ENCODE data around the gene AOPEP.

Gene AOPEP

DNA sequence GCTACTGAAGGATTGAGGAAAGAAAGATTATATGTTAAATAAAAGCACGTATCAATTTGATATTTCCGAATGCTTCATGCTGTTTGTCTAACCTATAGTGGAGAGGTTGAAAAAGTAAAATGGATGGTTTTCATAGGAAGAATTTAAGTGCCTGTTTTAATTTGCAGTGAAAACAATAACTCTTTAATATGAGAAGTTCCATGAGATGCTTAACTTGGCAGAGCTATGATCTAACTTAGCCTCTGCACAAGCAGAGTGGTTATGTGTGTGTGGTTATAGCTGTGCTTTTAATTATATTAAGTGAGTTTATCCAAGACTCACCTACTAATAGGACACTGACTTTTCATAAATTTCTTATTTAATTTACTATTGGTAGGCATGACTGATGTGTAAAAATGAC is 57.4 kb downstream of the AOPEP start:
- Mint-ChIP-seq H3K27ac (no peak overlapping the region), H3K9me3 (no peaks in the 10 kb centered on the region), H3K36me3 (ENCODE audit: low read depth) (peaks cover 2% of the 10 kb centered on the region), H3K27me3 (no peaks in the 10 kb centered on the region), H3K4me3 (no peak overlapping the region), H3K4me1 (ENCODE audit: low read depth) (peaks cover 22% of the 10 kb centered on the region)
- DNase-seq: no peak

DNA sequence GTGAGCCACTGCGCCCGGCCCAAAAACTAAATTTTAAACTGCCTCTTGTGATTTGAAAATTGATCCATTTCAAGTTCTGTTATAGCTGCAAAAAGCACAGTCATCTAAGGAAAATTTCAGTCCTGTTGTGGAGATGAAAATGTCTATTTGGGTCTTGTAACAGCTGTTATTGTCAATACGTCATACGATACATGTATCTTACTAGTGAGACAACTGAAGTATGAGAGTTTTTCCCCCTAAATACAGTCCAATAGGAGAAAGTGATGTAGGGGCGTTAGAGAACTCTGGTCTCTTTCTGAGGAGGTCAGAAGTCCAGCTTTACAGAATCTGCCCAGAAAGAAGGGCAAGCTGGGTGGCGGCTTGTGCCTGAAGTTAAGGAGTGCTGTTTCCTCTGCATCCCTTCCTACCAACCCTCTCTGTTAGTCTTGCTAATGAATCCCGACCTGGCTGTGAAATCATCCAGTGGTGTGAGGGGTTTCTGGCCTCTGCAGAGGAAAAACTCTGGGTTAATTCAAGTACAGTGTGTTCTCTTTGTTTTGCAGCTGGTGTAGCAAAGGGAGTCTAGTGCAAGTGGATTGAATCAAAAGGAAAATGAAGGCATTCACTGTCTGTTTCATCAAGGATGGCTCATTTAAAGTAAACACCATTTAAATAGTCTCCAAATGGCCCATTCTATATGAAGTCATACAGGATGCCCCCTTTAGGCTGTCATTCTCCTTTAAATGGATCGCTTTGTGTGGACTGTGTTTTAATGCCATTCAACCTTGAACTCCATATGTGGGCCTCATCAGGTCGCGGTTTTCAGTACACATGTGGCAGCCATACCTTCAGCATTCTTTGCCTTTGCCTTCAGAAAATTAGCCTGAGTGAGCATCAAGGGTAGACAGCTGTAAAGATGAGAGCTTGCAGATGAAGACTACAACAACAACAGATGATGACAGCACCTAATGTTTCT is 59.0 kb downstream of the AOPEP start:
- no peak for DNase-seq
- Mint-ChIP-seq H3K36me3 (ENCODE audit: low read depth) (peaks cover 6% of the 10 kb centered on the region), H3K27me3 (no peaks in the 10 kb centered on the region), H3K4me3 (no peak overlapping the region), H3K27ac (no peak overlapping the region), H3K4me1 (ENCODE audit: low read depth) (peaks cover 16% of the 10 kb centered on the region), H3K9me3 (no peaks in the 10 kb centered on the region)

DNA sequence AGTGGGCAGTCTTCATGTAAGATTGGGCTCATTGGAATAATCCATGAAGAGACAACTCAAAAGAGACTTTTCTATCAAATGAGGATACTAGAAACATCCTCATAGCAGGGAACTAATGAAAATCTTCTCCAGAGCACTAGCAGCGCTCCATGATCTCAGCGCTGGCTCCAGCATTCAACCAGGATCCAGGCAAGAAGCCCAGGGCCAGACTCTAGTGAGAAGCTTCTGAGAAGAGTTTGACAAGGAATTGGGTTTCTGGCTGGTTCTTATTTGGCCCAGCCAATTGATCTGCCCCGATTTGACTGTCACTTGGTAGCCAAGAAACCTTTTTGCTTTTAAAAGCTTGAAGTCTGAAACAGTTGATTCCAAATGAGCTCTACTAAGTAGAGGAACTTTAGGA is 60.1 kb downstream of the AOPEP start:
- Mint-ChIP-seq H3K36me3 (ENCODE audit: low read depth) (peaks cover 13% of the 10 kb centered on the region), H3K27ac (no peak overlapping the region)

DNA sequence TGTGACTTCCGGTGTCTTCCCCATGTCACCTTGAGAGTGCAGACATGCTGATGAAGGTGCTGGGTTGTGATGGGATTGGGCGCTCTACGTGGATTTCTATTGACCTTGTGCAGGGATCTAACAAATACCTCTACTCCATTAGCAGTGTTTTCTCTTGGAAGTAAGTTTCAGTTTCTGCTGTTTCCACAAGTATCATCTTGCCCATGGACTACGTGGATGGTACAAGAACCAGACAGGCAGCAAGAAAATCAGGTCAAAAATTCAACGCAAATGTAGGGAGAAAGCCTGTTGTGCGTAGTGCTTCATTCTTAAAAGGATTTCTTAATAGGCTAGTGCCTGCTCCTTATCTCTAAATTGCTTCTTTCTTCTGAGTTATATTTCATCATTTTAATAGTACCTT is 60.8 kb downstream of the AOPEP start:
- H3K27me3 Mint-ChIP-seq: no peaks in the 10 kb centered on the region
- no peak overlapping the region for H3K4me3 Mint-ChIP-seq
- DNase-seq: no peak
- H3K27ac Mint-ChIP-seq: no peak overlapping the region
- H3K4me1 Mint-ChIP-seq (ENCODE audit: low read depth): peaks cover 10% of the 10 kb centered on the region
- no peaks in the 10 kb centered on the region for H3K9me3 Mint-ChIP-seq
- H3K36me3 Mint-ChIP-seq (ENCODE audit: low read depth): peaks cover 20% of the 10 kb centered on the region

More for the DNA sequence above, 60.1 kb downstream of the AOPEP start:
- no peak for DNase-seq
- H3K9me3 Mint-ChIP-seq: no peaks in the 10 kb centered on the region
- H3K27me3 Mint-ChIP-seq: no peaks in the 10 kb centered on the region
- H3K4me1 Mint-ChIP-seq (ENCODE audit: low read depth): peaks cover 10% of the 10 kb centered on the region
- H3K4me3 Mint-ChIP-seq: no peak overlapping the region

DNA sequence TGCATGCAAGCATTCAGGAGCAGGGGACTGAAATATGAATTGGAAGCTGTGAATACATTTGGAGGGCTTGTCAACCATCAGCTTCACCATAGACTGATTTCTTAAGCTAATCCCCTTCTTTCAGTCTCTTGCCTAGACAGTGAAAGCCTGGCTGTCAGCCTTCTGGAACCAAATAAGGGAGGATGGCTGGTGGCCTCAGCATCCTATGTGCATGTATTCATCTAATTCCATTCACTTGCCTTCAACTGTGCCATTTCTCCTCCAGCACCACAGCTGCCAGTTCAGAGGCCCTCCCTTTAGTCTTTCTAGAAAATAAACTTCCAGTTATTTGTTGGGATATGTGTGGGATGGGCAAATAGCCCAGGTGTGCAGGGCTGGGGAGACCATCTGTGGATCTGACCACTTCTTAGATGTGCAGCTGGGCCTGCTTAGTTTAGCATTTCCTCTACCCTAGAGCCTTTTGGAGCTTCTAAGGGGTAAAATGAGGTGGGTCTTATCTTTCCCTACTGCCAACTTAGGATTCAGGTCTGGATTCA is 62.1 kb downstream of the AOPEP start:
- Mint-ChIP-seq H3K27me3 (no peaks in the 10 kb centered on the region), H3K27ac (no peak overlapping the region), H3K4me3 (no peak overlapping the region), H3K9me3 (no peaks in the 10 kb centered on the region), H3K36me3 (ENCODE audit: low read depth) (peaks cover 32% of the 10 kb centered on the region), H3K4me1 (ENCODE audit: low read depth) (peaks cover 12% of the 10 kb centered on the region)
- DNase-seq: no peak

DNA sequence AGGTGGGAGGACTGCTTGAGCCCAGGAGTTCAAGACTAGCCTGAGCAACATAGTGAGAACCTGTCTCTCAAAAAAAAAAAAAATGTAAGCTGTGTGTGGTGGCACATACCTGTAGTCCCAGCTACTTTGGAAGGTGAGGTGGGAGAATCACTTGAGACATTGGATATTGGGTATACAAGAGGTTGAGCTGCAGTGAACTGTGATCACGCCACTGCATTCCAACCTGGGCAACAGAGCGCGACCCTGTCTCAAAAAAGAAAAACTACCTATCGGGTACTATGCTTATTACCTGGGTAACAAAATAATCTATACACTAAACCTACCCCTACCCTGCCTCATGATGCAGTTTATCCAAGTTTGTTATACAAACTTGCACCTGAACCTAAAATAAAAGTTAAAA is 64.9 kb downstream of the AOPEP start:
- Mint-ChIP-seq H3K36me3 (ENCODE audit: low read depth) (peaks cover 56% of the 10 kb centered on the region), H3K4me1 (ENCODE audit: low read depth) (peaks cover 10% of the 10 kb centered on the region), H3K4me3 (no peak overlapping the region), H3K9me3 (no peaks in the 10 kb centered on the region), H3K27me3 (no peaks in the 10 kb centered on the region), H3K27ac (no peak overlapping the region)
- no peak for DNase-seq

DNA sequence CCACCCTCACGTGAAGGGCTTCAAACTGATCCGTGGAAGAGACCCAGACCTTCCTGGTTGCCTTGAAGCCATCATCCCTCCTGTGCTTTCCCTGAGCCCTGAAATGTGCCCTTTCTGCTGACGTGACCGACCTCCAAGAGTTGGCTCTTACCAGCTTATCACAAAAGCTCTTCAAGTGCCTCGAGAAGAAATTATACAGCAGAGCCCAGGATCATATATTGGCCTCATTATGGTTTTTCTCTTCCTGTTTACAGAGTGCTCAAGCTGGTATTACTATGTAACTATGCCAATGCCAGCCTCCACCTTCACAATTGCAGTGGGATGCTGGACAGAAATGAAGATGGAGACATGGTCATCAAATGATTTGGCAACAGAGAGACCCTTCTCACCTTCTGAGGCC is 66.0 kb downstream of the AOPEP start:
- DNase-seq: no peak
- Mint-ChIP-seq H3K9me3 (no peaks in the 10 kb centered on the region), H3K4me3 (no peak overlapping the region), H3K36me3 (ENCODE audit: low read depth) (peaks cover 56% of the 10 kb centered on the region), H3K4me1 (ENCODE audit: low read depth) (peaks cover 3% of the 10 kb centered on the region), H3K27me3 (no peaks in the 10 kb centered on the region), H3K27ac (no peak overlapping the region)

DNA sequence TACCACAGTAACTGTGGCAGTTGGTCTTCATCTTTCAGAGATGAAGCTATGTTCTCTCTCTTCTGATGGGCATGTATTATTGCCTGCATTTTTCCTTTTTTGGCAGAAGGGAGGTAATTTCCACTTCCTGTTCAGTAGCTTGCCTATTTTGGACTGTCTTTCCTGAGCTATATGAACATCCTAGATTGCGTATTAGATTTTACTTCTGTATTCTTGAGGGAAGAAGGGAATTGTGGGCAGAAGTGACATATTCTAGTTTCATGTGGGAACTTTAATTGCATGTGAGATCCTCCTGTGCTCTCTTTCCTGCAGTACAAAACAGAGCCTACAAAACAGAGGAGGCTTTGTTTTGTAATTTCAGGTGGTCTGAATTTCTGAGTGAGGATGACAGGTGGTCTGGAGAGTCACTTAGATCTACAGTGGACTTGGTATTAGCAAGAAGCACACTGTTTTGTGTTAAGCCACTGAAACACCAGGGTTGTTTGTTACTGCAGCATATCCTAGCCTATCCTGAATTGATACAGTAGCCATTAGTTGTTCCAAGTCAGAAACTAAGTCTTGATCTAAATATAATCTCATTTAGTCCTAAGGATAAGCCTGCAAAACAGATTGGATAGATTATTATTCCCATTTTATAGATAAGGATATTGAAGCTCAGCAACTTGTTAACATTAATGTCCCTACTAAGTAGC is 68.1 kb downstream of the AOPEP start:
- DNase-seq: no peak
- H3K4me3 Mint-ChIP-seq: no peak overlapping the region

DNA sequence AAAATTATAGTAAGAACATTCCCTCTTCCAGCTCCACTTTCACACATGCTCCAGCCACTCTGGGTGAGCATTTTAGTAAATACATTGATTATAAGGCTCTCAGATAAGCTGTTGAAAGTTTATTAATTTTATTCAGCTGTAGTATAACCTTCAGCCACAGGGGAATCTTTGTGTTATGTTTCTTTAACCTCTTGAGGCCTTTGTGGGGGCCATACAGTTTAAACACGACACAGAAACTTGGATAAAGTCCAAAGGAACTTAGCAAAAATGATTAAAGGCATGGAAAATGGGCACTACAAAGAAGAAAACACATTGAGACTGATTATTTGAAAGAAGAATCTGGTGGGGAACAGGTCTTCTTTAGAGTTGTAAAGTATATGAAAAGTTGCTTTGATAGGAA is 70.2 kb downstream of the AOPEP start:
- no peak for DNase-seq
- Mint-ChIP-seq H3K27ac (no peak overlapping the region), H3K9me3 (no peaks in the 10 kb centered on the region), H3K4me1 (ENCODE audit: low read depth) (peaks cover 4% of the 10 kb centered on the region), H3K4me3 (no peak overlapping the region), H3K27me3 (no peaks in the 10 kb centered on the region), H3K36me3 (ENCODE audit: low read depth) (peaks cover 70% of the 10 kb centered on the region)

More for the DNA sequence above, 68.1 kb downstream of the AOPEP start:
- peaks cover 62% of the 10 kb centered on the region for H3K36me3 Mint-ChIP-seq (ENCODE audit: low read depth)
- H3K27me3 Mint-ChIP-seq: no peaks in the 10 kb centered on the region
- H3K4me1 Mint-ChIP-seq (ENCODE audit: low read depth): peaks cover 3% of the 10 kb centered on the region
- H3K9me3 Mint-ChIP-seq: no peaks in the 10 kb centered on the region
- no peak overlapping the region for H3K27ac Mint-ChIP-seq

DNA sequence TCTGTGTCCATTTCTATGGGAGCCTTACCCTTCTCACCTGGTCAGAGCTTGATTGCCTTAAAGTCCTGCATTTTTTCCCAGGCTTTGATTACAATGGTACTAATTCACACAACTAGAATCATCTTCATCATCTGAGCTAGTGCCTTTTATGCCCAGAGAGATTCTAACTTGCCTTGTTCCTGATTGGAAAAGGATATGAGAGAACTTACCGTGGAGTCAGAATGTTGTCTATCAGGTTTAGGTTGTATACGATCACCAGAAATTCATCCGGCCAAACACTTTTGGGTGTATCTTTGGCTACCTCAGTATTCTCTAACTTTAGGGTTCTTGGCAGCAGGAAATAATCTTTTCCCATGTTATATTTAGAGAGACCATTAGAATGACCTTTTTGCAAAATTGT is 71.7 kb downstream of the AOPEP start:
- H3K4me1 Mint-ChIP-seq (ENCODE audit: low read depth): peaks cover 17% of the 10 kb centered on the region

DNA sequence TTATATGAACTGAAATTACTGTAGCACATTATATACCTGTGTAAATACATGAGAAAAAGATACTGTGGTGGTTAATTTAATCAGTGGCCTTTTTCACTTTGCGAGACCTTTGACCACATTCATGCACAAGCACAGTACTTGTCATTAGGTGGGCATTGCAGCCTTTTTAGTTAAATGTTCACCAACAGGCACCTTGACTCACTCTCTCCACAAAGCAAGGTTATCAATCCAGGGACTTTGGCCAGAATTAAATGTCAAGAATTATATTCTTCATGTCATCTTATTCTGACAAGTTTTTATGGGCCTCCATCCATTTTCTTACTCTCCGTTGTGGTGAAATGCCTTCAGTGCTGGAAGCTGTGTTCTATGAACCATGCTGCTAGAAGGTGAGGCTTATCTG is 72.2 kb downstream of the AOPEP start:
- Mint-ChIP-seq H3K27ac (no peak overlapping the region), H3K4me1 (ENCODE audit: low read depth) (peaks cover 22% of the 10 kb centered on the region), H3K27me3 (no peaks in the 10 kb centered on the region), H3K36me3 (ENCODE audit: low read depth) (peaks cover 65% of the 10 kb centered on the region), H3K9me3 (no peaks in the 10 kb centered on the region), H3K4me3 (no peak overlapping the region)
- no peak for DNase-seq

More for the DNA sequence above, 71.7 kb downstream of the AOPEP start:
- no peak for DNase-seq
- H3K4me3 Mint-ChIP-seq: no peak overlapping the region
- H3K27ac Mint-ChIP-seq: no peak overlapping the region
- H3K36me3 Mint-ChIP-seq (ENCODE audit: low read depth): peaks cover 67% of the 10 kb centered on the region
- H3K9me3 Mint-ChIP-seq: no peaks in the 10 kb centered on the region
- no peaks in the 10 kb centered on the region for H3K27me3 Mint-ChIP-seq

DNA sequence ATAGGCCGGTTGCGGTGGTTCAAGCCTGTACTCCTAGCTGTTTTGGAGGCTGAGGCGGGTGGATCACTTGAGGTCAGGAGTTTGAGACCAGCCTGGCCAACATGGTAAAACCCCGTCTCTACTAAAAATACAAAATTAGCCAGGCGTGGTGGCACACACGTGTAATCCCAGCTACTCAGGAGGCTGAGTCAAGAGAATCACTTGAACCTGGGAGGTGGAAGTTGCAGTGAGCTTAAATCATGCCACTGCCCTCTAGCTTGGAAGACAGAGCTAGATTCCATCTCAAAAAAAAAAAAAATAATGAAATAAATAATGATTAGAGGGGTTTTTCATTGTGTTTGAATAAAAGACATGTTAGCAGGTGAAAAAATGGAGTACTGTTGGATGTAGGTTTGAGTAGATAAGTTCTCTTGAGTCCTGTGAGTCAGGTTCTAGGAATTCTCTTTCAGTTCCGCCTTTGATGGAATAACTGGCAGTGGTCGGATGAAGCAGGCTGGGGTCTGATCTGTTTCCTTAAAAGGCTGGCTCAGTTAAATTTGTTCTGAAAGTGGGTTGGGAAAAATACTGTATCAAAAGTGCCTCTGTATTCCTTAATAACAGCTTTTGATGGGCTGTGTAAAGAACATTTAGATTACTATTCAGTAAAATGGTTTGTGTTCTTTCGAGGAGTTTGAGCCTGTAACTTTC is 73.2 kb downstream of the AOPEP start:
- no peak overlapping the region for H3K27ac Mint-ChIP-seq
- peaks cover 64% of the 10 kb centered on the region for H3K36me3 Mint-ChIP-seq (ENCODE audit: low read depth)
- no peaks in the 10 kb centered on the region for H3K27me3 Mint-ChIP-seq

DNA sequence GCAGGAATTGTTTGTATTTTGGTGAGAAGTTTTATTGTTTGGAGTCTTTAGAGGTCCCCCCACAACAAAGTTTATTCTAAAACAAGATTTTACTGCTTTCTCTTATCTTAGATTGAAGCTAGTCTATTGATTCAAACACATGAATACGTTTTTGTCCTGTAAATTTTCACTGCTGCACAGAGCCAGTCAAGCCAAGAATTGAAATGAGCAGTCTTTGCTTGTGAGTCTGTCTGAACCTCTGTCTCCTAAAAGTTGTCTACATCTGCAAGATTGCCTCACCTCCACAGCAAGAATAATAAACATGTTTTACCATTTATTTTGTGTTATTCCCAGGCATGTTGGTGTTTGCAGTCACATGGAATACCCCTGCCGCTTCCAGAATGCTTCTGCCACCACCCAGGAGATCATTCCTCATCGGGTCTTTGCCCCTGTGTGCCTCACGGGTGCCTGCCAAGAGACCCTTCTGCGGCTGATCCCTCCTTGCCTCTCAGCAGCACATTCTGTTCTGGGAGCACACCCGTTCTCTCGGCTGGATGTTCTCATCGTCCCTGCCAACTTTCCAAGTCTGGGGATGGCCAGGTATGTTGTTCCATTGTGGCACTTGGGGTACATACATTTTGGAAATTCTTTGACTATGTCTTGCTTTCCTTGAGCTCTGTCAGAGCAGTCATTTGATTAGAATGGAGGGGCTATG is 74.1 kb downstream of the AOPEP start:
- Mint-ChIP-seq H3K27ac (no peak overlapping the region), H3K36me3 (ENCODE audit: low read depth) (peaks cover 56% of the 10 kb centered on the region), H3K27me3 (no peaks in the 10 kb centered on the region), H3K4me3 (no peak overlapping the region), H3K4me1 (ENCODE audit: low read depth) (peaks cover 30% of the 10 kb centered on the region), H3K9me3 (no peaks in the 10 kb centered on the region)
- no peak for DNase-seq

More for the DNA sequence above, 73.2 kb downstream of the AOPEP start:
- Mint-ChIP-seq H3K4me3 (no peak overlapping the region), H3K4me1 (ENCODE audit: low read depth) (peaks cover 28% of the 10 kb centered on the region), H3K9me3 (no peaks in the 10 kb centered on the region)
- no peak for DNase-seq

DNA sequence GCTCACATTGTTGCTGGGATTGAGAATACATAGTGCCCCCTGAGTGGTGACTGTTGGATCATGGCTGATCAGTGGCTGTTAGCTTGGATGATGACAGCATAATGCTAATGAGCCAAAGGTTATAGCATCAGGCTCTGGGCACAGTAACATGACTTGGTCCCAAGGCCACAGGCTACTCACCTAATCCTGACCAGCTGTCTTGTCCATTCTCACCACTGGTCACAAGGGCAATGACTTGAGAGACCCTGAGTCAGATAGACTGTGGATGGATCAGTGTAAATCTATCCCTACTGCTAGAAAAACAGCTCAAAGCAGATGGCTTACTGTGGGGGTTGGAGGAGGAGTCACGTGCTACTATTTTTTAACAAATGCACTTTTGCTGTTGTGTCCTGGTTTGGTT is 74.7 kb downstream of the AOPEP start:
- H3K4me3 Mint-ChIP-seq: no peak overlapping the region
- DNase-seq: no peak
- H3K27me3 Mint-ChIP-seq: no peaks in the 10 kb centered on the region
- H3K4me1 Mint-ChIP-seq (ENCODE audit: low read depth): peaks cover 33% of the 10 kb centered on the region
- no peaks in the 10 kb centered on the region for H3K9me3 Mint-ChIP-seq
- no peak overlapping the region for H3K27ac Mint-ChIP-seq
- peaks cover 58% of the 10 kb centered on the region for H3K36me3 Mint-ChIP-seq (ENCODE audit: low read depth)
